GM19372 (cell line): ENCODE data around the gene PRRC2A.

Source experiments
- ATAC-seq: cut with Tn5 transposase; IDR thresholded peaks from one replicate; pipeline ENCODE4 v1.9.1; 2021; ENCODE audit warnings: mild to moderate bottlenecking, low read depth, moderate library complexity; ENCODE audit not compliant: unreplicated experiment

Gene PRRC2A

DNA sequence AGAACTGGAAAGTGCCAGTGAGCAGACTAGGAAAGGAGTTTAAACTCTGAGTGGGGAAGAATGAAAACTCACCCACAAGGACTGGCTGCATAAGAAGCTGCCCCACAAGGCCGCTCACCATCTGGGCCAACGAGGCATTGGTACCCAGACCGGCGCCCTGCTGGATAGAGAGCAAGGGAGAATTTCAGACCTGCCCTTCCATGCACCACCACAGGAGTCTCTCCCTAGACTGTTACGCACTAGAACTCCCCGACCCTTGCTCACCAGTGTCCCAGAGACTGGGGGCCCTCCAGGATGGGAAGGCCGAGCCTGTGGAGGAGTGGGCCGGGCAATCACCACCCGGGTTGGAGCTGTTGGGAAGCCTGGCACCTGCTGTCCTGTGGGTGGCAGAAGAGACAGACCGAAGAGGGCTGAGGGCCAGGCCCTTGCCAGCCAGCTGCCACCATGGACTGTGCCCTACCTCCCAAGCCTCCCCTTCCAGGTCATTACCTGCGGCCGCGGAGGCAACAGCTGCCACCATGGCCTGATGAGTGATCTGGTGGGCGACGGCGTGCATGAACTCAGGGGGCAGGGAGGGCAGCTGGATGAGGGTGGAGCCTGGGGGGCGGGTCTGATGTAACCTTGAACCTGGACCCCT is 23.4 kb downstream of the PRRC2A start:
- ATAC-seq, result no peak

GRCh38 chr6:31645325-31645724 is 24.8 kb downstream of the PRRC2A start:
- ATAC-seq, result no peak

GRCh38 chr6:31651602-31652191 is 31.2 kb downstream of the PRRC2A start:
- no peak for ATAC-seq

GRCh38 chr6:31652925-31653724 is 32.6 kb downstream of the PRRC2A start:
- peak; percentile 52 for ATAC-seq

DNA sequence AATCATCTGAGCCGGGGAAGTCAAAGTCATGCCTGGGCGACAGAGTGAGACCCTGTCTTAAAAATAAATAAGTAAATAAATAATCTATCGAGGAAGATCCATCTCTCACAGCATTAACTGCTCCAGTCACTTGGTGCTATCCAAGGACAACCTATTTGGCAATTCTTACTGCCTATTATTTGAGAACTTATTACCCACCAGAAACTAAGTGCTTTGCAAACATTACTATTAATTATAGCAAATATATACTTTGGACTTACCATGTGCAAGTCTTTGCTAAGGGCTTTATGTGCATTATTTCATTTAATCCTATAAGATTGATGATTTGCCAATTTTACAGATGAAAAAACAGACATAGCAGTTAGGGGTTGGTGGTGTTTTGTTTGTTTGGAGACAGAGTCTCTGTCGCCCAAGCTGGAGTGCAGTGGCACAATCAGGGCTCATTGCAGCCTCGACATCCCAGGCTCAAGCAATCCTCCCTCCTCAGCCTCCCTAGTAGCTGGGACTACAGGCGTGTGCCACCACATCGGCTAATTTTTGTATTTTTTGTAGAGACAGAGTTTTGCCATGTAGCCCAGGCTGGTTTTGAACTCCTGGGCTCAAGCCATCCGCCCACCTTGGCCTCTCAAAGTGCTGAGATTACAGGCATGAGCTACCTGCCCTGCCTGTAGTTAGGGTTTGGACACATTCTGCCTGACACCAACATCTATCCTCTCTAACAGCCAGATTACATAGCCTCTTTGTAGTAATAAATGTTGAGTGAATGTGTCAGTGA is 34.2 kb downstream of the PRRC2A start:
- no peak for ATAC-seq

GRCh38 chr6:31655349-31656237 is 35.1 kb downstream of the PRRC2A start, which contains the start of gene APOM:
TSS of gene APOM (plus strand) at chr6:31655894. CDS start at chr6:31655967, 73 bp downstream.
- ATAC-seq, result no peak

DNA sequence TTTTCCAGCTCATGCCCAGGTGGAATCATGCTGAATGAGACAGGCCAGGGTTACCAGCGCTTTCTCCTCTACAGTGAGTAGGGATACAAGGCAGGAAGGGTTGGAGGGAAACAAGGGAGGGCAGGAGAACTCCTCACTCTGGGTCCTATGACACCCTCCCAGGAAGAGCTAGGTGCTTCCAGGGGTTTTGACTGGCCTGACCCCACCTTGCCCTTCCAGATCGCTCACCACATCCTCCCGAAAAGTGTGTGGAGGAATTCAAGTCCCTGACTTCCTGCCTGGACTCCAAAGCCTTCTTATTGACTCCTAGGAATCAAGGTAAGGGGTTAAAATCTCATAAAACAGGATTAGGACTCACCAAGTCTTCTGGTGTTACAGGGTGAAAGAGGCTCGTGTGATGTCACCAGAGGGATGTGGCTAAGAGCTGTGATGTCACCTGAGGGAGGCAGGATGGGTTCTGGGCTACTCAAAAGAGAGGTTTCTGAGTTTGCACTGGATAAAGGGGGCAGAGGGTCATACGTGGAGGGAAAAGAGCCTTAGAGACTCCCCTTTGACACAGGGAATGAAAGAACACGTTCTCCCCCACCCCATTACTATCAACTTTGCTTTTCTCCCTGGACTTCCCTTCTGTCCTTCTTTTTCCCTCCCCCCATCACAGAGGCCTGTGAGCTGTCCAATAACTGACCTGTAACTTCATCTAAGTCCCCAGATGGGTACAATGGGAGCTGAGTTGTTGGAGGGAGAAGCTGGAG is 37.1 kb downstream of the PRRC2A start:
- no peak for ATAC-seq

- ATAC-seq, result no peak
These were observed 37.7 kb downstream of the PRRC2A start for GRCh38 chr6:31658158-31658688.

DNA sequence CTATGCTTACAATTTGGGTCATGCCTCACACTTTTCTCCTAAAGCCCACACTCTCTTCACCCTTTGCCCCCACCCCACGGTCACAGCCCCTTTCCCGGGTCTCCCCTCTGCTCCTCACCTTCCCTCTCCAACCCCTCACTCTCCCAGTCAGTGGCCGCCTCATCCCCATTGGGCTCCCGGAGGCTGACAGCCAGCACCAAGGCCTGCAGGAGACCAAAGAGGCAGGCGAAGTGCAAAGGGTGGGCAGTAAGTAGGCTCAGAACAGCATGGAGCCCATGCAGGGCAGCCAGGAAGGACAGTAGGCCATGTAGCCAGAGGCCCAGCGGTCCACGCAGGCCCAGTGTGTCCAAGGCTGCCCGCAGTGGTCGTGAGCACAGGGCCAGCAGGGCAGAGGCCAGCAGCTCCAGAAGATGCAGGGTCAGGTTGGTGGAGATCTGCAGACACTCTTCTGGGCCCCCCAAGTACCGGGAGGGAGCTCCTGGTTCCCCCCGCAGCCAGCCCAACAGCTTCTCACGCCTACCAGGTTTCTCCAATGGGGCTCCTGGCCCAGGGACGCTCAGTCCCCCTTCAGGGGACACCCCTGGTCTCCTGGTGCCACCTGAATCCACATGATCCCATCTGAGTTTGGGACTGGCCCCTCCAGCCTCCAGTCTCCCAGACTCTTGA is 38.6 kb downstream of the PRRC2A start:
- ATAC-seq, result no peak

GRCh38 chr6:31659649-31660380 is 39.3 kb downstream of the PRRC2A start:
- peak; percentile 5 for ATAC-seq

DNA sequence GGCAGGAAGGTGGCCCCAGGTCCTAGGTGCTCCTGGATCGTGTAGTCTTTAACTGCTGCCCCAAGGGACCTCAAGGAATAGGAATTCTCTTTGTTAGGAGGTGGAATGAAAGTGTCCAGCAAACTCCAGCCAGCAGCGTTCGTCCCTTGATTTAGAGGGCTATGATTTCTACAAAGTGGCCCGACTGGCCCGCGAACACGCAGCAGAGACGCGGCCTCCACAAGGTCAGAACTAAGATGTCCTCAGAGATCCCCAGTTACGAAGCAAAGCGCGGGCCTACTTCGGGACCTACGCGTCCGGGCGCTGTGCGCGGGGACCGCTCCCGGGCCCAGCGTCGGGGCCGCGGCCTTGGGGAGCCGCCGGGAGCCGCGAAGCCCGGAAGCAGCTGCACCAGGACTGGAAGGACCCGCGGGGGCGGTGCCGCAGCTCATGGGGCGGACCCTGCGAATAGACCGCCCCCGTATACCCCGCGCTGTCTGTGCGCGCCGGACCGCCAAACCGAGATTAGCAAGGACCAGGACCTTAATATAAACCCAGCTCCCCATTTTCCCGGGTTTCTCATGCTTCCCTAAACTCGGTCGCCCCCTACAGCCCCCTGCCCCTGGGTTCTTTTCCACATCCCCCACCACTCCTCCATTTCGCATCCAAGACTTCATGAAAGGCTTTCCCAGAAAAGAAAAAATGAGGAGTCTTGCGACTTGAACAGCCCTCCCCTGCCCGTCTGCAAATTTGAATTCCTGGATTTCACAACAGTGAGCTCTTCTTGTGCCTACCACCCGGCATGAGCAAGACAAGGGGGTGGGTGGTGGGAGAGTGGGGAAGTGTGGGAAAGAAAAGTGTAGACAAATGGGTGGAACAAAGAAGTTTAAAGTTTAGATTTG is 40.1 kb downstream of the PRRC2A start, which contains the start of gene C6orf47:
TSS of gene C6orf47 (minus strand) at position 398 of the 881 bp plus-strand sequence. CDS start 831 bp downstream, outside the sequence.
- peak; percentile 50 for ATAC-seq

DNA sequence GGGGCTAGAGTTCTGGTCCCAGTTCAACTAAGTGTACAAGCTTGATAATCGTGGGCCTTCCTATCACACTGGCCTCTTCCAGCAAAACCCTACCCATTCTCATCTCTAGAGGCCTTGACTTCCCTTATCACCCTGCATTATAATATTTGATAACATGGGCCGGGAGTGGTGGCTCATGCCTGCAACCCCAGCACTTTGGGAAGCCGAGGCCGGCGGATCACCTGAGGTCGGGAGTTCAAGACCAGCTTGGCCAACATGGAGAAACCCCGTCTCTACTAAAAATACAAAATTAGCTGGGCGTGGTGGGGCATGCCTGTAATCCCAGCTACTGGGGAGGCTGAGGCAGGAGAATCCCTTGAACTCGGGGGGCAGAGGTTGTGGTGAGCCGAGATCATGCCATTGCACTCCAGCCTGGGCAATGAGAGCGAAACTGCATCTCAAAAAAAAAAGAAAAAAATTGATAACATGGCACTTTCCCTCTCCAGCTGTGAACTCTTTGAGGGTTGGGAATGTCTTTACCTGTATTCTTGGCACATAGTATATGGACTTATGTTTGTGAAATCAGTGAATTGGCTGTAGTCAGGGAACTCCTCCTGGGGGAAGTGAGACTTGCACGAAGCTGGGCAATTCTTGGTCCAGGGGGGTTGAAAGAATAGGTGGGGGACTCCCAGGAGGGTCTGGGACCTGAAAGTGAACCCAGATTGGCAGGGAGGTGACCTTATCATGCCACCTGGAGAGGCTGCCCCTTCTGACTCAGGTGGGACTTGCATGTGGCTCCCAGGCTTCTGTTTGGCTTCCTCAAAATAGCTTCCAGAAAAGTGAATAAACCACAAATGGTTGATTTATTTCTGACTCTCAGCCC is 41.0 kb downstream of the PRRC2A start:
- ATAC-seq, result no peak

- ATAC-seq, result no peak
These were observed 41.7 kb downstream of the PRRC2A start for GRCh38 chr6:31662124-31662723.

DNA sequence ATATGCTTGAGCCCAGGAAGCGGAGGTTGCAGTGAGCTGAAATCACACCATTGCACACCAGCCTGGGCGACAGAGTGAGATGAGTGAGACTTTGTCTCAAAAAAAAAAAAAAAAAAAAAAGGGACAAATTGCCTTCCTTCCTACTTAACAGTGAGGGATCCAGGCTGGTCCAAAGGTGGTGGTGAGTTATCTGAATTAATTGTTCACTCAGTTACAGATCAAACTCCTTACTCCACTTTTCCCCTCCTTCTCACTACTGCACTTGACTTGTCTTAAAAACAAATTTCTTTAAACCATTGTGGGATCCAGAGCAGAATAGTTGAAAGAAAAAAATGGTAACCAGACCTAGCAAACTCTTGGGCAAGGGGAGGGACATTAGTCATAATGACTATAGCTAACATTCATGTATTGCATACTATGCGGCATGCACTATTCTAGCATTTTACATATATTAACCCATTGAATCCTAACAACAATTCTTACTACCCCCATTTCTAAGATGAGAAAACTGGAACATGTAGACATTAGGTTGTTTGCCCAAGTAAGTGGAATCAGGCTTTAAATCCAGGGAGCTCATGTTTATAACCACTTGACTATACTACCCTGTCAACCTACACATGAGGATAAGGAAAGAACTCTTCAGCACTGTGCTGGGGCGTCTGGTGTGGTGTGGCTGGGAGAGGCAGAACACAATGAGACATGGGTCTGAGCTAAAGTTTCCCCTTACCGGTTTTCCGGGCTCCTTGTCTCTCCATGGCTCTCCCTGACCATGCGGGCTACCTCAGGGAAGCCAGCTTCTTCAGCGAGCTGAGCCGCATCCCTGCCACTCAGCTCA is 42.8 kb downstream of the PRRC2A start:
- no peak for ATAC-seq
